Natural killer cell treated with Interleukin-12 subunit alpha and Interleukin-12 subunit beta and Interleukin-15 and Interleukin-18, amount 100 ng/mL, for 72 hours (primary cell): ENCODE results near the gene RELL1. TPM values are rescaled to one million over a fixed set of nuclear protein-coding genes. Genes with fewer than 3 reads are reported as not detected.
"Not testable (repeated sequence)": the region's sequence is repeated elsewhere in the genome, so short reads cannot be mapped to it uniquely, and the experiment has no call there.

ENCODE experiments used
- ATAC-seq, 2 donors: fragments of 150-1000 bp; cut with Tn5 transposase in 1 of 2; sonication (Bioruptor Pico), chemical (Tn5 transposase) in 1 of 2; 2 replicates each; pipeline ENCODE4 v1.10.0; 2021
- DNase-seq: peaks from one replicate; pipeline ENCODE4 v3.0.0; 2022; ENCODE audit warnings: low spot score
- H3K27ac Mint-ChIP-seq, 2 donors: 1 replicate in 1 of 2; 2 replicates in 1 of 2; pipeline ENCODE4 v1.8.0; 2022; ENCODE audit warnings: mixed read lengths in 2 of 2, mild to moderate bottlenecking in 1 of 2, moderate library complexity in 1 of 2
- H3K27me3 Mint-ChIP-seq, 2 donors: 1 replicate in 1 of 2; 2 replicates in 1 of 2; pipeline ENCODE4 v1.8.0; 2022; ENCODE audit warnings: mixed read lengths in 2 of 2
- H3K36me3 Mint-ChIP-seq: one replicate; pipeline ENCODE4 v1.8.0; 2022; ENCODE audit warnings: mixed read lengths
- H3K4me1 Mint-ChIP-seq, 2 donors: 1 replicate in 1 of 2; 2 replicates in 1 of 2; pipeline ENCODE4 v1.8.0; 2022; ENCODE audit warnings: low read depth in 2 of 2, mixed read lengths in 2 of 2, mild to moderate bottlenecking in 1 of 2
- H3K4me3 Mint-ChIP-seq: one replicate; pipeline ENCODE4 v1.8.0; 2022; ENCODE audit warnings: mixed read lengths
- H3K9me3 Mint-ChIP-seq: 2 replicates; pipeline ENCODE4 v1.8.0; 2022; ENCODE audit warnings: mixed read lengths
- total RNA-seq, 2 donors: library from RNA; stranded (reverse); gene quantifications; one replicate each; pipeline ENCODE4 v1.2.3, GENCODE V29; 2022

RELL1 gene
- total RNA-seq, 2 donors from 2014 or later: 11.5 to 23.7 TPM

DNA sequence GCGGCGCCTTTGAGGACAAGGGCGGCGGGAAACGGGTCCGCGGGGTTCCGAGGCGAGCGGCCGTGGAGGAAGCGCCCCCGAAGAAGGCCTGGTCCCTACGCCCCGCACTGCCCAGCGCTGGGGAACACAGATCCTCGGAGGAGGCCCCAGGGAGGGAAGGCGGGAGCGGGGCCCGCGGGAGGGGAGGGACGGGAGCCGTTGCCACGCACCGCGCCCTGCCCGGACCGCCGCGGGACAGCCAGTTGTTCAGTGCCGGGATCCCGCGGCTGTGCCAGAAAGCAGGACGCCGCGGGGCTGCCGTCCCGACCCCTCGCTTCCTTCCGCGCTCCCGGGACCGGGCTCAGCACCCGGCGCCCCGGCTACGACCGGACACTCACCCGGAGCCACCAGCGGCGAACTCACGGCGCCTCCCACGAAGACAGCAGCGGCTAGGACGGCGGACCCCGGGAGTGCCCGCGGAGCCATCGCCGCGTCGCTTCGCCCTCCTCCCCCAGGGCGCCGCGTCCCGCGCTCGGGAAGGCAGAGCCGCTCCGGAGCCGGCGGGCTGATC, 278 bp downstream of the RELL1 start:
- Mint-ChIP-seq H3K27ac (peak overlapping the region; percentile 47 to 80), H3K36me3 (peaks cover 4% of the 10 kb centered on the region), H3K4me3 (peak overlapping the region; percentile 86), H3K27me3 (peaks cover 0 to 4% of the 10 kb centered on the region in 2 donors), H3K9me3 (no peaks in the 10 kb centered on the region), H3K4me1 (peaks cover 26 to 39% of the 10 kb centered on the region in 2 donors)
- ATAC-seq: peak; percentile 1 to 25
- DNase-seq: peak; percentile 69

DNA sequence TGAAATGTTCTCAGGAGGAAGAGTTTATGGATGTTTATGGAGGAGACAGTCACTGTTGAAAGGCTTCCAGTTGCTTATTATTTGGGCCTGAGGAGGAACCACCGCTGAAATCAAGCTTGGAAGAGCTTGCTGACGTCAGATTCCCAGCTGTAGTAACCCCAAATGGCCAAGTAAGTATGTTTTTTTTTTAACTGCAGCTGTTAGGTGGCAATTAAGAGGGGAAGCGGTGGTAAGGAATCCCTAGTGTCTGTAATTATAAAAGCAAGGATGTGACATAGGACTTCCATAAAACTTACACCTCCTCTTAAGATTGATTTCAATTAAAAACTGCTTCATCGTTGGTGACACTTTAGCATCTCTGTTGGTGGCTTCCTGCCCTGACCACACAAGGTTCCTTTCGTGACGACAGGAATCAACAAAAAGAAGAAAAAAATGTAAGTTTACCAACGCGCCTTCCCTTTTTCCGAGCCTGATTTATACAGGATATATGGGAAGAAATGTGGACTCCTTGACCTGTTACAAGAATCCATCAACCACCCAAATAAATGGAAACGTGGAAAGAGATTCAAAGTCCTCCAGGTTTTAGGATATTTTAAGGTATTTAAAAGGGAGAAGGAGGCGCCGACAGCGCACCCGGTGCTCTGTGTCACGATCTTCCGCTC, 884 bp downstream of the RELL1 start:
- no peak for ATAC-seq

DNA sequence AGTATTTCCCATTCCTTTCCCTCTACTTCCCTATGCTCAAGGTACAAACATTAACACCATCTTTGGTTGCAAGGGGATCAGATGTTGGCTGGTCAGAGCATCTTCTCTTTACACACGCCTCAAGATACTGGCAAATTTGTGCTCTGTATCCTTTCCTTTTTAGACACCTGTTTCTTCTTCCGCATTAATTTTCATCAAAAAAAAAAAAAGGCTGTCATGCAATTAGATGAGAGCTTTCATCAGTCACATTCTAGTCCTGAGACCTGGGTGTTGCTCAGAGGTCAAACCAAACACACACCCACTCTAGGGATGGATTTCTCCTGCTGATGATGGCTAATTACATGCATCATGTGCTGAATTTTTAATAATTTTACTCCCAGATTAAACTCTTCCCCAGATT, 2.0 kb downstream of the RELL1 start:
- Mint-ChIP-seq H3K4me1 (peaks cover 26 to 39% of the 10 kb centered on the region in 2 donors), H3K27me3 (no peaks in the 10 kb centered on the region), H3K36me3 (peaks cover 4% of the 10 kb centered on the region), H3K9me3 (no peaks in the 10 kb centered on the region), H3K27ac (peak overlapping the region; percentile 47 to 80), H3K4me3 (peak overlapping the region; percentile 86)
- ATAC-seq: no peak
- no peak for DNase-seq

More for the DNA sequence above, 884 bp downstream of the RELL1 start:
- H3K36me3 Mint-ChIP-seq: peaks cover 4% of the 10 kb centered on the region
- peak overlapping the region; percentile 86 for H3K4me3 Mint-ChIP-seq
- H3K9me3 Mint-ChIP-seq: no peaks in the 10 kb centered on the region
- peak overlapping the region; percentile 47 to 80 for H3K27ac Mint-ChIP-seq
- DNase-seq: peak; percentile 63
- H3K27me3 Mint-ChIP-seq: peaks cover 0 to 4% of the 10 kb centered on the region in 2 donors
- peaks cover 26 to 39% of the 10 kb centered on the region in 2 donors for H3K4me1 Mint-ChIP-seq

DNA sequence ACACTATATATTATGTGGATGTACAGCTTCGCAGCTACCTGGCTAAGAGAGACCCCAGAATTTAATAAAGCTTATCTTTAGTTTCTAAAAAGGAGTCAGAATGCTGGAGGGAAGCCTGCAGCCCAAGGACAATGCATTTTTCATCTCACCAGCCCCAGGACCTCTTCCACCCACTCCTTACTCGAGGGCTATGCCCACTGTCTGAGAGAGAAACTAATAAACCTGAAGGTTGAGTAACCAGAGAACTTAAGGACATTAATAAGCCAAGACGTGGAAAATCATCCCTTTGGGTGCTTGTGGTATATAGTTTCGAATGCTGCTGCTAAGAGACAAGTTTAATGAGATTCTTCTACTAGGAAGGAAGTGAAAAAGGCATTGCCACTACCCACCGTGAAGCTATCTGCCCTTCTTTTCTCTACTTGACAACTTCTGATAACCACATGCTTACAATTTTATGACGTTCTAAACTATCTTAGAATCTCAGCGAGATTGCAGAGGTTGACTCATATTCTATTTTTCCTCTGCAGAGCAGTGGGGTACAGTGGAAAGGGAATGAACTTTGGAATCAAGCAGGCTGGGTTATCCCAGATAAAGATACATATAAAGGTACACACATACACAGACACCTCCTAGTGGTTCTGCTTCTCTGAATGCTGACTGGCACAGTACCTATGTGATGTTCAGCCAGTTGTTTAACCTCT, 3.3 kb downstream of the RELL1 start:
- H3K4me1 Mint-ChIP-seq: peaks cover 26 to 39% of the 10 kb centered on the region in 2 donors
- H3K27ac Mint-ChIP-seq: peak overlapping the region; percentile 23 to 58
- DNase-seq: no peak
- H3K27me3 Mint-ChIP-seq: no peaks in the 10 kb centered on the region
- peaks cover 4% of the 10 kb centered on the region for H3K36me3 Mint-ChIP-seq
- H3K9me3 Mint-ChIP-seq: no peaks in the 10 kb centered on the region
- H3K4me3 Mint-ChIP-seq: peak overlapping the region; percentile 62
- no peak for ATAC-seq

DNA sequence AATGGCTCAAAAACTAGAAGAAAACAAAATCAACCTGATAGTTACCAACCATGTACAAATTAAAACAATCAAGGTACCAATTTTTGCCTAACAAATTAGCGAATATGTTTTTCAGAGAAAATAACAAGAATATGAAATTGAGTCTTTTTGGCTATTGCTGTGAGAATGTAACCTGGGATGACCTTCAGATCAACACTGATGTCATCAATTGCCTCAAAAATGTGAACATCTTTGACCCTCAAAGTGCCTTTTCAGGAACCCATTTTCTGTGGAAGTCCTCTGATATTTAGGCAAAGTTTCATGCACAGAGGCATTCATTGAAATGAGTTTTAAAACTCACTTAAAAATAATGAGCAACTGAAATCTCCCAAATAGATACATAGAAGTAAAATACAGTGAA, 6.1 kb downstream of the RELL1 start:
- H3K27me3 Mint-ChIP-seq: no peaks in the 10 kb centered on the region
- ATAC-seq (no peak), DNase-seq (no peak)
- H3K4me1 Mint-ChIP-seq: peaks cover 27 to 49% of the 10 kb centered on the region in 2 donors
- peaks cover 4% of the 10 kb centered on the region for H3K36me3 Mint-ChIP-seq
- H3K9me3 Mint-ChIP-seq: no peaks in the 10 kb centered on the region
- no peak overlapping the region for H3K4me3 Mint-ChIP-seq
- no peak overlapping the region for H3K27ac Mint-ChIP-seq

DNA sequence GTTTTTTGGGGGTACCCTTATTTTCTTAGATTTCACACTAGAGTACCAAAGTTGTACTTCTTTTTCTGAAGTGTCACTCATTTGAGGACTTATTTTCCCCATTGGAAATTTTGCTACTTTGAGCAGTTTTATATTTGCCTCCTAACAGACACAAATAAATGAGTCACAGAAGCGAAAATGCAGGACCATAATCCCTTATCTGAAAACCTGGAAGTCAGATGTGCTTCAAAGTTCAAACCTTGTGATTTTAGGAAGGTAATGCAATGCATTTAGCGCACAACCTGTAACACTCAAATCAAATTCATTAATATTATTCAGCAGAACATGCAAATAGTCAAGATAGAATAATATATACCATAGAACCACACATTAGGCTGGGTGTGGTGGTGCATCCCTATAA, 6.9 kb downstream of the RELL1 start:
- DNase-seq (no peak), ATAC-seq (no peak)
- H3K9me3 Mint-ChIP-seq: no peaks in the 10 kb centered on the region
- H3K36me3 Mint-ChIP-seq: peaks cover 2% of the 10 kb centered on the region
- H3K4me3 Mint-ChIP-seq: no peak overlapping the region
- no peaks in the 10 kb centered on the region for H3K27me3 Mint-ChIP-seq
- no peak overlapping the region for H3K27ac Mint-ChIP-seq
- H3K4me1 Mint-ChIP-seq: peaks cover 20 to 42% of the 10 kb centered on the region in 2 donors

DNA sequence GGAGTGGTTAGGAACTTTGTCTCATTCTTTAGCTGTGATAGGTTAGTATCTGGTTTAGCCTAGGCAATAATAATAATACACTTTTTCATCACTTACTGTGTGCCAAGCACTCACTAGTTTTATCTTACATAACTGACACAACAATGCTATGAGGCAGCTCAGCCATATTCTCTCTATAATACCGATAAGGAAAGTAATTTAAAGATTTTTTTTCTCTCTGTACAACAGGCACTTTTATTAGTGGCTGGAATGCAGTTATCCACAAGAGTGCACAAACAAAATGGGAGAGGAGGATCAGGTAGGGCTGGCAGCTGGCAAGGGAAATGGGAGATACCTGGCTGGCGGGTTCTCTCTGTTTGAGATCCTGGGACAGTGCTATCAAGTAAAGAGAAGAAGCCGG, 7.6 kb downstream of the RELL1 start:
- H3K4me3 Mint-ChIP-seq: no peak overlapping the region
- H3K27ac Mint-ChIP-seq: no peak overlapping the region
- H3K36me3 Mint-ChIP-seq: peaks cover 5% of the 10 kb centered on the region
- ATAC-seq: no peak
- H3K27me3 Mint-ChIP-seq: no peaks in the 10 kb centered on the region
- DNase-seq: no peak
- H3K9me3 Mint-ChIP-seq: no peaks in the 10 kb centered on the region
- H3K4me1 Mint-ChIP-seq: peaks cover 25 to 46% of the 10 kb centered on the region in 2 donors

DNA sequence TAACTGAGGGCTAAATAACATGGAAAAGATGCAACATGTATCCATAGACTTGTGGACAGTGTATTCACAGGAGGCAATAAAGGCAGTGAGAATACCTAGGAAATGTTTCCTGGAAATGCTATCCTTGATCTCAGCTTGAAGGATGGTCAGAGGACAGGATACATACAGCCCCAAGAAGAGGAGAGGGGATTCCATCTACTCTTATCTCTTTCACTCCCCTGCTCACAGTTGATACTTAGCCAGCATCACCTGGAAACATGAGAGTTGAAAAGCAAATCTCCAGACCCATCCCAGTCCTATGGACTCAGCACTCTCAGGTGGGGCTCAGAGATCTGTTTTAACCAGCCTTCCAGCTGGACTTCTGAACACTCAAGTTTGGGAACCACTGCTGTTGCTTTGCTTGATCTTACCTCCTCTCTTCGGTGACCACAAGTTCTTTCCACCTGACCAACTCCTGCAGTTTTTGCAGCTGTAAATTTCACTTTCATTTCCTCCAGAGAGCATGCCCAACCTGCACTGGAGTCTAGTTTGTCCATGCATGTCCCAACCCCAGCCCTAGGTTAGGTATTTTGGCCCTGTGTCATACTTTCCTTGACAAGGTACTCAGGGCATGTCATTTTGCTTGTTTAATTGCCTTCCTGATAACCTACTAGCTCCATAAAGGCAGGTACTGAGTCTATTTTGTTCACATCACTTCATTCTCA, 10.4 kb downstream of the RELL1 start:
- peak overlapping the region; percentile 40 for H3K4me3 Mint-ChIP-seq
- H3K4me1 Mint-ChIP-seq: peaks cover 20 to 33% of the 10 kb centered on the region in 2 donors
- peaks cover 5% of the 10 kb centered on the region for H3K36me3 Mint-ChIP-seq
- no peak overlapping the region for H3K27ac Mint-ChIP-seq
- ATAC-seq (peak; percentile 52 to 70), DNase-seq (no peak)
- no peaks in the 10 kb centered on the region for H3K27me3 Mint-ChIP-seq
- no peaks in the 10 kb centered on the region for H3K9me3 Mint-ChIP-seq

DNA sequence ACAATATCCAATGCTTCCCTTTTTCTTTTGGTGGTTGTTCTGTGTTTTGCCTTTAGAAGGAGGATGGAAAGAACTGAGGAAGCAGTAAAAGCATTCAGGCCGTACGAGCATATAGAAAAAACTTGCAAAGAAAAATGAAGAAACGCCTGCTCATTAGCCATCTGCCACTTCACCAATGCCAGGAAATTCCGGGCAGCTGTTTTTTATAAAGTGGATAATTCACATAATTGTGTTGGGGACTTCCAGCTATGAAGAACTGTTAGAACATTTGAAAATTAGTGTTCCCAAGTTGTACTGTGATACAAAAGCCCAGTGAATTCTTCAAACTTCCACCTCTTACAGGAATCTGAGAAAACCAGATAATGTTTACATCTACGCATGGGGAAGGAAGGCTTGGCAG, 11.7 kb downstream of the RELL1 start:
- DNase-seq (no peak), ATAC-seq (no peak)
- peaks cover 5% of the 10 kb centered on the region for H3K36me3 Mint-ChIP-seq
- H3K27me3 Mint-ChIP-seq: no peaks in the 10 kb centered on the region
- H3K9me3 Mint-ChIP-seq: no peaks in the 10 kb centered on the region
- H3K4me3 Mint-ChIP-seq: no peak overlapping the region
- peaks cover 20 to 37% of the 10 kb centered on the region in 2 donors for H3K4me1 Mint-ChIP-seq
- no peak overlapping the region for H3K27ac Mint-ChIP-seq

DNA sequence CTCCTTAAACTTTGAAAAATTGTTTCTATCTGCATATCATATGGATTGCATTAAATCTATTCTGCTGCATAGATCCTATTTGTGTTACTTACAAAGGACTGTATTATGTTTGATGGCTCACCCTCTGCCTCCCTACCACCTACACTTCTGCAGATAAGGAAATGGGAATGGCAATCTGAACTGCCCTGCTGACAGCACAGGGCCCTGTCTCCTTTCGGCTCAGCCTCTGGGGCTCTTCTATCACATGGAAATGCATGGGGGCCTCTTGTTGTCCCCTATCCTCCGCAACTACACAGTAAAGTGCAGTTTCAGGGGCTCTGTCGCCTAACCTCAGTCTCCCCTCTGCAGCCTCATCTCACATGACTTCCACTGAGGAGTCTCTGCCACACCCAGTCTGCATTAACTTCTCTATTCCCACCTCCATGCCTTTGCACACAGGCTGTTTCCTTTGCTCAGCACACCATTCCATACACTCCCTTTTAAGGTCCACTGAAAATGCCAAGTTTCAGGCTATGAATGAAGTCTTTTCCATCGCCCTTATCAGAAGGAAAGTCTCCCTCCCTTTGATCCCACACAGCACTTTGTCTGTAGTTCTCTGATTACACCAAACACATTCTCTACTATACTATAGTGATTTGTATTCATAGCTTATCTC, 12.5 kb downstream of the RELL1 start:
- Mint-ChIP-seq H3K9me3 (no peaks in the 10 kb centered on the region), H3K36me3 (peaks cover 5% of the 10 kb centered on the region), H3K27ac (no peak overlapping the region), H3K27me3 (no peaks in the 10 kb centered on the region), H3K4me1 (peaks cover 20 to 37% of the 10 kb centered on the region in 2 donors), H3K4me3 (no peak overlapping the region)
- ATAC-seq: no peak
- DNase-seq: no peak

DNA sequence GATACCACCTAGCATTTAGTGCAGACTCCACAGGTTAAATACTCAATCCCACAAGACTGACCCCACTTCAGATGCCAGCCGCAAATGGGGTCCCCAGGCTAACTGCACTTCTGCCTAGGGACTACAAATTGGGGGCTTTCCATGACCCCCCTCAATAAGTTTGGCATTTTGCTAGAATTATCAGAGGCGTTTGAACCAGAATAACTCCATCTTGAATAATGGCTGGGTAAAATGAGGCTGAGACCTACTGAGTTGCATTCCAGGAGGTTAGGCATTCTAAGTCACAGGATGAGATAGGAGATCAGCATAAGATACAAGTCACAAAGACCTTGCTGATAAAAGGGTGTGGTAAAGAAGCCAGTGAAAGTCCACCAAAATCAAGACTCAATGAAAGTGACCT, 15.1 kb downstream of the RELL1 start:
- H3K27me3 Mint-ChIP-seq: no peaks in the 10 kb centered on the region
- no peak overlapping the region for H3K4me3 Mint-ChIP-seq
- no peak for ATAC-seq
- DNase-seq: no peak
- peaks cover 31 to 41% of the 10 kb centered on the region in 2 donors for H3K4me1 Mint-ChIP-seq
- H3K36me3 Mint-ChIP-seq: peaks cover 5% of the 10 kb centered on the region
- H3K27ac Mint-ChIP-seq: no peak overlapping the region
- H3K9me3 Mint-ChIP-seq: no peaks in the 10 kb centered on the region

DNA sequence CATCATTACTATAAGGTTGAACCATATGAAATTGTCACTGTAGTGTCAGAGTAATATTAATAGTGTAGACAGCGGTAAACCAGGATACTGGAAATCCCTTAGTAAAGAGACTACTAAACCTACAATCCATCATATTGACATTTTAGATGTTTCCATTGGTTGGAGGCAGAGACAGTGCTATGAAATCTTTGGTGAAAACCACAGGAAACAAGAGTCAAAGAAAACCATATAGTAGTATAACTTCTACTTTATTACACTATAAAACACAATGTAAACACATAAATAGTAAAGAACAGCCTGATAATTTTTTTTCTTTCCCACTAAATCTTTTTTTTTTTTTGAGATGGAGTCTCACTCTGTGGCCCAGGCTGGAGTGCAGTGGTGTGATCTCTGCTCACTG, 15.9 kb downstream of the RELL1 start:
- peaks cover 5% of the 10 kb centered on the region for H3K36me3 Mint-ChIP-seq

DNA sequence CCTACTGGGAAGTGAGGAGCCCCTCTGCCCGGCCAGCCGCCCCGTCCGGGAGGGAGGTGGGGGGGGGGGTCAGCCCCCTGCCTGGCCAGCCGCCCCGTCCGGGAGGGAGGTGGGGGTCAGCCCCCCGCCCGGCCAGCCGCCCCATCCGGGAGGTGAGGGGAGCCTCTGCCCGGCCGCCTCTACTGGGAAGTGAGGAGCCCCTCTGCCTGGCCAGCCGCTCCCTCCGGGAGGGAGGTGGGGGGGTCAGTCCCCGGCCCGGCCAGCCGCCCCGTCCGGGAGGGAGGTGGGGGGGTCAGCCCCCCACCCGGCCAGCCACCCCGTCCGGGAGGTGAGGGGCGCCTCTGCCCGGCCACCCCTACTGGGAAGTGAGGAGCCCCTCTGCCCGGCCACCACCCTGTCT, 17.1 kb downstream of the RELL1 start:
- peaks cover 29 to 41% of the 10 kb centered on the region in 2 donors for H3K4me1 Mint-ChIP-seq

More for the DNA sequence above, 15.9 kb downstream of the RELL1 start:
- no peak overlapping the region for H3K4me3 Mint-ChIP-seq
- no peak for ATAC-seq
- no peaks in the 10 kb centered on the region for H3K27me3 Mint-ChIP-seq
- H3K27ac Mint-ChIP-seq: no peak overlapping the region
- no peaks in the 10 kb centered on the region for H3K9me3 Mint-ChIP-seq
- H3K4me1 Mint-ChIP-seq: peaks cover 29 to 41% of the 10 kb centered on the region in 2 donors
- DNase-seq: no peak

More for the DNA sequence above, 17.1 kb downstream of the RELL1 start:
- H3K36me3 Mint-ChIP-seq, H3K9me3 Mint-ChIP-seq, ATAC-seq, H3K27me3 Mint-ChIP-seq, H3K27ac Mint-ChIP-seq, H3K4me3 Mint-ChIP-seq, DNase-seq: not testable (repeated sequence)
